Naive thymus-derived CD8-positive, alpha-beta T cell (primary cell): ENCODE data around the gene ARFIP1. TPM values are rescaled to one million over a fixed set of nuclear protein-coding genes. Genes with fewer than 3 reads are reported as not detected.
A peak's percentile ranks its signal among the peaks of the same experiment; 100 is the strongest.

Experiments
- ATAC-seq, 2 donors: fragments of 150-1000 bp; cut with Tn5 transposase in 1 of 2; sonication (Bioruptor Pico), chemical (Tn5 transposase) in 1 of 2; 1 replicate in 1 of 2; 2 replicates in 1 of 2; pipeline ENCODE4 v1.10.0; 2021; ENCODE audit warnings: mild to moderate bottlenecking in 2 of 2, moderate library complexity in 2 of 2
- POLR2A ChIA-PET: fragments of 350-600 bp; sonication (Branson Sonifier 250); formaldehyde crosslinking; loops from one replicate; lab custom pipeline; 2021; ENCODE audit warnings: antibody characterized with exemption; lab: Charles Lee
- DNase-seq, 10 donors: peaks; one replicate each; pipeline versions ENCODE4 v3.0.0 to v3.0.0-alpha.2; 2020 to 2022
- H3K27ac Mint-ChIP-seq, 10 donors: one replicate each; pipeline ENCODE4 v1.8.0; 2020 to 2022; ENCODE audit warnings: mild to moderate bottlenecking in 10 of 10, mixed read lengths in 10 of 10, moderate library complexity in 4 of 10, inconsistent platforms in 1 of 10
- H3K27me3 Mint-ChIP-seq, 5 donors: one replicate each; pipeline ENCODE4 v1.8.0; 2021 to 2022; ENCODE audit warnings: mixed read lengths in 5 of 5
- H3K36me3 Mint-ChIP-seq, 3 donors: one replicate each; pipeline ENCODE4 v1.8.0; 2020 to 2022; ENCODE audit warnings: mixed read lengths in 3 of 3, mild to moderate bottlenecking in 2 of 3, inconsistent platforms in 1 of 3
- H3K4me1 Mint-ChIP-seq, 4 donors: one replicate each; pipeline ENCODE4 v1.8.0; 2021 to 2022; ENCODE audit warnings: mixed read lengths in 4 of 4
- H3K4me3 Mint-ChIP-seq, 10 donors: one replicate each; pipeline ENCODE4 v1.8.0; 2020 to 2022; ENCODE audit warnings: mild to moderate bottlenecking in 10 of 10, mixed read lengths in 10 of 10, moderate library complexity in 6 of 10, inconsistent platforms in 1 of 10
- H3K9me3 Mint-ChIP-seq, 9 donors: one replicate each; pipeline ENCODE4 v1.8.0; 2020 to 2022; ENCODE audit warnings: mixed read lengths in 9 of 9, mild to moderate bottlenecking in 3 of 9, inconsistent platforms in 1 of 9, moderate library complexity in 1 of 9
- polyA plus RNA-seq, 3 donors: library from polyadenylated mRNA; unstranded; fragments of 300-500 nt; fragmentation: Illumina TruSeq; gene quantifications; one replicate each; pipeline ENCODE4 v1.2.3, GENCODE V29; 2021
- total RNA-seq, 8 experiments: library from RNA in 2 of 8; stranded (reverse) in 2 of 8; gene quantifications; one replicate each; pipeline ENCODE4 v1.2.3 and lab custom pipeline; 2021 to 2026

Gene ARFIP1
- total and polyA plus RNA-seq, 5 experiments from 2014 or later = 11.3 to 21.3 (median 14.5) TPM

GRCh38 chr4:152936446-152937335 lies 156.9 kb downstream of the ARFIP1 start:
- peaks cover 8 to 26% (median 20%) of the 10 kb centered on the region in 4 donors for H3K4me1 Mint-ChIP-seq
- POLR2A ChIA-PET = no interaction called here
- ATAC-seq (peak; percentile 29 to 48), DNase-seq (peak in 3 of 10 donors; percentile 7 to 17 (median 13))
- no peaks in the 10 kb centered on the region for H3K9me3 Mint-ChIP-seq
- H3K4me3 Mint-ChIP-seq = peak overlapping the region; percentile 39 to 81 (median 66)
- peaks cover 34 to 62% (median 56%) of the 10 kb centered on the region in 5 donors for H3K27me3 Mint-ChIP-seq
- no peak overlapping the region for H3K27ac Mint-ChIP-seq
- H3K36me3 Mint-ChIP-seq = peaks cover 0 to 9% (median 0%) of the 10 kb centered on the region in 3 donors

GRCh38 chr4:152937336-152938236 lies 157.8 kb downstream of the ARFIP1 start:
- peak in 3 of 10 donors; percentile 9 to 21 (median 17) for DNase-seq
- Mint-ChIP-seq H3K4me1 (peaks cover 8 to 26% (median 20%) of the 10 kb centered on the region in 4 donors), H3K27ac (no peak overlapping the region), H3K27me3 (peaks cover 34 to 61% (median 59%) of the 10 kb centered on the region in 5 donors), H3K4me3 (peak overlapping the region; percentile 75 to 88 (median 83)), H3K36me3 (peaks cover 0 to 9% (median 0%) of the 10 kb centered on the region in 3 donors), H3K9me3 (no peaks in the 10 kb centered on the region)
- POLR2A ChIA-PET = no interaction called here
- ATAC-seq = peak; percentile 61 to 64

GRCh38 chr4:152938237-152938947 lies 158.6 kb downstream of the ARFIP1 start:
- POLR2A ChIA-PET = no interaction called here
- H3K27me3 Mint-ChIP-seq = peaks cover 33 to 54% (median 52%) of the 10 kb centered on the region in 5 donors
- peak overlapping the region; percentile 75 to 88 (median 83) for H3K4me3 Mint-ChIP-seq
- DNase-seq = no peak
- peaks cover 8 to 26% (median 20%) of the 10 kb centered on the region in 4 donors for H3K4me1 Mint-ChIP-seq
- no peak for ATAC-seq
- H3K36me3 Mint-ChIP-seq = peaks cover 0 to 9% (median 0%) of the 10 kb centered on the region in 3 donors
- no peak overlapping the region for H3K27ac Mint-ChIP-seq
- no peaks in the 10 kb centered on the region for H3K9me3 Mint-ChIP-seq

GRCh38 chr4:152939621-152940020 lies 159.9 kb downstream of the ARFIP1 start:
- ATAC-seq (no peak), DNase-seq (no peak)
- H3K4me3 Mint-ChIP-seq = peak overlapping the region in 3 of 10 donors; percentile 6 to 83 (median 15)
- H3K27me3 Mint-ChIP-seq = peaks cover 25 to 43% (median 40%) of the 10 kb centered on the region in 5 donors
- POLR2A ChIA-PET = no interaction called here
- H3K36me3 Mint-ChIP-seq = peaks cover 0 to 9% (median 0%) of the 10 kb centered on the region in 3 donors
- H3K9me3 Mint-ChIP-seq = no peaks in the 10 kb centered on the region
- no peak overlapping the region for H3K27ac Mint-ChIP-seq
- peaks cover 8 to 24% (median 19%) of the 10 kb centered on the region in 4 donors for H3K4me1 Mint-ChIP-seq

GRCh38 chr4:152940461-152940860 lies 160.7 kb downstream of the ARFIP1 start:
- H3K4me3 Mint-ChIP-seq = peak overlapping the region in 1 of 10 donors; percentile 6
- H3K27ac Mint-ChIP-seq = no peak overlapping the region
- POLR2A ChIA-PET = no interaction called here
- H3K4me1 Mint-ChIP-seq = peaks cover 6 to 16% (median 13%) of the 10 kb centered on the region in 4 donors
- H3K36me3 Mint-ChIP-seq = peaks cover 0 to 9% (median 0%) of the 10 kb centered on the region in 3 donors
- peaks cover 17 to 34% (median 32%) of the 10 kb centered on the region in 5 donors for H3K27me3 Mint-ChIP-seq
- no peaks in the 10 kb centered on the region for H3K9me3 Mint-ChIP-seq
- ATAC-seq (no peak), DNase-seq (no peak)

- no peak overlapping the region for H3K27ac Mint-ChIP-seq
- no peak for DNase-seq
- POLR2A ChIA-PET = no interaction called here
- peaks cover 0 to 6% (median 0%) of the 10 kb centered on the region in 3 donors for H3K36me3 Mint-ChIP-seq
- peaks cover 6 to 12% (median 10%) of the 10 kb centered on the region in 4 donors for H3K4me1 Mint-ChIP-seq
- ATAC-seq = no peak
- H3K27me3 Mint-ChIP-seq = peaks cover 17 to 33% (median 28%) of the 10 kb centered on the region in 5 donors
- H3K9me3 Mint-ChIP-seq = no peaks in the 10 kb centered on the region
- H3K4me3 Mint-ChIP-seq = no peak overlapping the region
These were observed 161.7 kb downstream of the ARFIP1 start for GRCh38 chr4:152941411-152941810.

GRCh38 chr4:152942346-152942745 lies 162.6 kb downstream of the ARFIP1 start:
- DNase-seq (no peak), ATAC-seq (no peak)
- no peak overlapping the region for H3K27ac Mint-ChIP-seq
- POLR2A ChIA-PET = no interaction called here
- H3K9me3 Mint-ChIP-seq = no peaks in the 10 kb centered on the region
- H3K27me3 Mint-ChIP-seq = peaks cover 20 to 37% (median 28%) of the 10 kb centered on the region in 5 donors
- no peak overlapping the region for H3K4me3 Mint-ChIP-seq
- H3K4me1 Mint-ChIP-seq = peaks cover 6 to 12% (median 10%) of the 10 kb centered on the region in 4 donors
- H3K36me3 Mint-ChIP-seq = peaks cover 0 to 6% (median 0%) of the 10 kb centered on the region in 3 donors

GRCh38 chr4:152943672-152944071 lies 163.9 kb downstream of the ARFIP1 start:
- no peak for DNase-seq
- Mint-ChIP-seq H3K36me3 (no peaks in the 10 kb centered on the region), H3K4me1 (peaks cover 0 to 3% (median 2%) of the 10 kb centered on the region in 4 donors), H3K27ac (no peak overlapping the region), H3K4me3 (no peak overlapping the region), H3K27me3 (peaks cover 14 to 32% (median 19%) of the 10 kb centered on the region in 5 donors), H3K9me3 (no peaks in the 10 kb centered on the region)
- POLR2A ChIA-PET = no interaction called here
- no peak for ATAC-seq

- Mint-ChIP-seq H3K36me3 (no peaks in the 10 kb centered on the region), H3K4me1 (peaks cover 0 to 2% (median 0%) of the 10 kb centered on the region in 4 donors), H3K27ac (no peak overlapping the region), H3K27me3 (peaks cover 8 to 22% (median 11%) of the 10 kb centered on the region in 5 donors), H3K4me3 (no peak overlapping the region), H3K9me3 (no peaks in the 10 kb centered on the region)
- DNase-seq (no peak), ATAC-seq (no peak)
- POLR2A ChIA-PET = no interaction called here
These were observed 165.0 kb downstream of the ARFIP1 start for GRCh38 chr4:152944666-152945320.

GRCh38 chr4:152945639-152946038 lies 165.9 kb downstream of the ARFIP1 start:
- POLR2A ChIA-PET = no interaction called here
- H3K27ac Mint-ChIP-seq = no peak overlapping the region
- no peaks in the 10 kb centered on the region for H3K36me3 Mint-ChIP-seq
- H3K4me3 Mint-ChIP-seq = no peak overlapping the region
- H3K4me1 Mint-ChIP-seq = peaks cover 0 to 2% (median 0%) of the 10 kb centered on the region in 4 donors
- ATAC-seq (no peak), DNase-seq (no peak)
- peaks cover 0 to 16% (median 8%) of the 10 kb centered on the region in 5 donors for H3K27me3 Mint-ChIP-seq
- H3K9me3 Mint-ChIP-seq = no peaks in the 10 kb centered on the region

GRCh38 chr4:152946446-152946845 lies 166.7 kb downstream of the ARFIP1 start:
- Mint-ChIP-seq H3K27ac (no peak overlapping the region), H3K4me1 (peaks cover 0 to 2% (median 0%) of the 10 kb centered on the region in 4 donors), H3K27me3 (peaks cover 0 to 18% (median 12%) of the 10 kb centered on the region in 5 donors), H3K36me3 (no peaks in the 10 kb centered on the region), H3K9me3 (no peaks in the 10 kb centered on the region), H3K4me3 (no peak overlapping the region)
- POLR2A ChIA-PET = no interaction called here
- ATAC-seq = no peak
- DNase-seq = no peak
